ENCODE data around the gene COL9A3.

COL9A3 gene

DNA sequence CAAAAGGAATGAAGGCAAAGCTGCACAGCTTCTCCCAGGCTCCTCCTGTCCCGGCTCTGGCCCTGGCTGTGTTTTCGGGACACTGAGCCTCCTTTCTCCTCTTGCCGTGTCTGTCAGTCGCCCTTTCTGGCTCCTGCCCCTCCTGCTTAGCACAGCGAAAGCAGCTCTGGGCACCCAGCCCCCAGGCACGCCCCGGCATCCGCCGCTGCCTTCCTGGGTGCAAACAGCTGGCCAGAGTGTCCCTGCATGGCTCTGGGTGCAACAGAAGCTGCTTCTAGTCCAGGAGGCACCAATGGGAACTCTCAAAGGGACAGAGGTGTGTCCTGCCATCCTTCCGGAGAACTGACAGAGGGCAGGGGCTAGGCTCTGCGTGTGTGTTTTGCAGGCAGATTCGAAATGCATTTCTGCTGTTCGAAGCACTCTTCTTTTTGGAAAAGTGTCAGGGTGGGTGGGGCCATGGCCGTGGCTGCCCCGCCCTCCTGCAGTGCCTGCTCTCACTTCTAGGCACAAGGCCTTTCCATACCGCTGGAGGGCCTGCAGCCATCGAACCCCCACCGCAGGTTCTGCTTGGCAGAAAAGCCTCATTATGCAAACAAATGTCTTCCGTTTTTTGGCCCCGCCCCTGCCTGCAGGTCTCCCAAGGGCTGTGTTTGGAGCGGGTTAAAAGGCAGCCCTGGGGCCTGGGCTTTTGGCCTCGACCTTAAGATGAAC lies 15.5 kb downstream of the COL9A3 start:
- WGBS, 2 experiments (ENCODE audit: insufficient coverage in 2 of 2), result 65 to 74% methylated on average over 20 to 22 of the region's 22 CpGs
- Histone ChIP-seq H3K27ac (ENCODE audit: low read depth, low read length, severe bottlenecking) (peak overlapping the region; percentile 29), H3K9me3 (ENCODE audit: control insufficient read depth, low read length) (no peaks in the 10 kb centered on the region), H3K36me3 (ENCODE audit: control insufficient read depth, insufficient read depth, low read length) (peaks cover 57% of the 10 kb centered on the region), H3K4me3 (ENCODE audit: extremely low read depth, insufficient read depth, low read length, poor library complexity, severe bottlenecking) (no peak overlapping the region), H3K4me1 (ENCODE audit: control insufficient read depth, insufficient read depth, low read length, poor library complexity, severe bottlenecking) (peaks cover 10% of the 10 kb centered on the region)

DNA sequence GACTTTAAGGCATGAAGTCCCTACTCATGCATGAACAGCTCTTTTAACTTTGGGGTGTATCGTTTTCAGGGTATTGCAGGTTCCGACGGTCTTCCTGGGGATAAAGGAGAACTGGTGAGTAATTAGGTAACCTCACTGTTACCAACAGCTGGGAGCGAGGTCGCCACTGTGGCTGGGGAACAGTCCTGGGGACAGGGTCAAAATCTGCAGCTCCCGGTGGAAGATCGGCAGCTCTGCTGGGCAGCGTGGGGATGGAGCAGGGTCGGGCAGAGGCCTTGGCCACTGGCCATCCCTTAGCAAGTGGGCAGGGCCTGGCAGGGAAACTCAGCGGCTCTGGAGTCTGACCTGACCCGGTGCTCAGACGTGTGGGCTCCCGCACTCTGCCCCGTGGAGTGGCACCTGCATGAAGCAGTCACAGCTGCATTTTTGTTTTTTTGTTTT lies 16.1 kb downstream of the COL9A3 start:
- peaks cover 55% of the 10 kb centered on the region for H3K36me3 ChIP-seq (ENCODE audit: control insufficient read depth, insufficient read depth, low read length)
- H3K4me1 ChIP-seq (ENCODE audit: control insufficient read depth, insufficient read depth, low read length, poor library complexity, severe bottlenecking), result peaks cover 10% of the 10 kb centered on the region
- WGBS, 2 experiments (ENCODE audit: insufficient coverage in 2 of 2), result 88 to 95% methylated on average over 11 to 14 of the region's 14 CpGs
- no peaks in the 10 kb centered on the region for H3K9me3 ChIP-seq (ENCODE audit: control insufficient read depth, low read length)
- no peak overlapping the region for H3K4me3 ChIP-seq (ENCODE audit: extremely low read depth, insufficient read depth, low read length, poor library complexity, severe bottlenecking)
- no peak overlapping the region for H3K27ac ChIP-seq (ENCODE audit: low read depth, low read length, severe bottlenecking)

GRCh38 chr20:62834967-62835730 lies 18.3 kb downstream of the COL9A3 start:
- no peak overlapping the region for H3K27ac ChIP-seq (ENCODE audit: low read depth, low read length, severe bottlenecking)
- no peak overlapping the region for H3K4me3 ChIP-seq (ENCODE audit: extremely low read depth, insufficient read depth, low read length, poor library complexity, severe bottlenecking)
- WGBS, 2 experiments (ENCODE audit: insufficient coverage in 2 of 2), result 97% methylated on average over 20 to 22 of the region's 24 CpGs
- peaks cover 51% of the 10 kb centered on the region for H3K36me3 ChIP-seq (ENCODE audit: control insufficient read depth, insufficient read depth, low read length)
- no peaks in the 10 kb centered on the region for H3K9me3 ChIP-seq (ENCODE audit: control insufficient read depth, low read length)
- peaks cover 10% of the 10 kb centered on the region for H3K4me1 ChIP-seq (ENCODE audit: control insufficient read depth, insufficient read depth, low read length, poor library complexity, severe bottlenecking)

- Histone ChIP-seq H3K36me3 (ENCODE audit: control insufficient read depth, insufficient read depth, low read length) (peaks cover 52% of the 10 kb centered on the region), H3K9me3 (ENCODE audit: control insufficient read depth, low read length) (no peaks in the 10 kb centered on the region), H3K27ac (ENCODE audit: low read depth, low read length, severe bottlenecking) (no peak overlapping the region), H3K4me1 (ENCODE audit: control insufficient read depth, insufficient read depth, low read length, poor library complexity, severe bottlenecking) (peaks cover 10% of the 10 kb centered on the region), H3K4me3 (ENCODE audit: extremely low read depth, insufficient read depth, low read length, poor library complexity, severe bottlenecking) (no peak overlapping the region)
- WGBS, 2 experiments (ENCODE audit: insufficient coverage in 2 of 2), result 91% methylated on average over 37 to 51 of the region's 52 CpGs
Observed at GRCh38 chr20:62835931-62836861, 19.3 kb downstream of the COL9A3 start.

DNA sequence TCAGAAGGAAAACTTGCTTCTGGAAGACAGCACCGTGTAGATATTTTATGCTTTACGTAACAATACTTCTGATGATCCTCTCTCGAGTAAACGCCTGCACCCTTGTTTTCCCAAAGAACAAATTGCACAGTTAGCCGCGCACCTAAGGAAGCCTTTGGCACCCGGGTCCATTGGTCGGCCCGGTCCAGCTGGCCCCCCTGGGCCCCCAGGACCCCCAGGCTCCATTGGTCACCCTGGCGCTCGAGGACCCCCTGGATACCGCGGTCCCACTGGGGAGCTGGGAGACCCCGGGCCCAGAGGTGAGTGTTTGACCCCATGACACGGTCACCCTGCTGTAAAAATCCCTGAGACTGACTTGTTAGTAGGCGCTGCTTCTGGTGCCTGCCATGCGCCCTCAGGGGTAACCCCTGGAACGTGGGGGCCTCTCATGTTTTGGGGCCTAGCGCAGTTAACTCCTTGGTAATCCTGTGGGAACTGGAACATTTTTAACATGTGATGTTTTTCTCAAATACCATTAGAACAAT lies 20.2 kb downstream of the COL9A3 start:
- H3K4me3 ChIP-seq (ENCODE audit: extremely low read depth, insufficient read depth, low read length, poor library complexity, severe bottlenecking), result no peak overlapping the region
- H3K9me3 ChIP-seq (ENCODE audit: control insufficient read depth, low read length), result no peaks in the 10 kb centered on the region
- H3K4me1 ChIP-seq (ENCODE audit: control insufficient read depth, insufficient read depth, low read length, poor library complexity, severe bottlenecking), result peaks cover 3% of the 10 kb centered on the region
- no peak overlapping the region for H3K27ac ChIP-seq (ENCODE audit: low read depth, low read length, severe bottlenecking)
- 96 to 97% methylated on average over 18 to 19 of the region's 19 CpGs for WGBS, 2 experiments (ENCODE audit: insufficient coverage in 2 of 2)
- H3K36me3 ChIP-seq (ENCODE audit: control insufficient read depth, insufficient read depth, low read length), result peaks cover 48% of the 10 kb centered on the region

GRCh38 chr20:62837790-62838127 lies 20.9 kb downstream of the COL9A3 start:
- H3K4me3 ChIP-seq (ENCODE audit: extremely low read depth, insufficient read depth, low read length, poor library complexity, severe bottlenecking), result no peak overlapping the region
- no peaks in the 10 kb centered on the region for H3K9me3 ChIP-seq (ENCODE audit: control insufficient read depth, low read length)
- no peak overlapping the region for H3K27ac ChIP-seq (ENCODE audit: low read depth, low read length, severe bottlenecking)
- peaks cover 40% of the 10 kb centered on the region for H3K36me3 ChIP-seq (ENCODE audit: control insufficient read depth, insufficient read depth, low read length)
- H3K4me1 ChIP-seq (ENCODE audit: control insufficient read depth, insufficient read depth, low read length, poor library complexity, severe bottlenecking), result no peaks in the 10 kb centered on the region
- WGBS, 2 experiments (ENCODE audit: insufficient coverage in 2 of 2), result 92 to 98% methylated on average over 6 of the region's 8 CpGs

DNA sequence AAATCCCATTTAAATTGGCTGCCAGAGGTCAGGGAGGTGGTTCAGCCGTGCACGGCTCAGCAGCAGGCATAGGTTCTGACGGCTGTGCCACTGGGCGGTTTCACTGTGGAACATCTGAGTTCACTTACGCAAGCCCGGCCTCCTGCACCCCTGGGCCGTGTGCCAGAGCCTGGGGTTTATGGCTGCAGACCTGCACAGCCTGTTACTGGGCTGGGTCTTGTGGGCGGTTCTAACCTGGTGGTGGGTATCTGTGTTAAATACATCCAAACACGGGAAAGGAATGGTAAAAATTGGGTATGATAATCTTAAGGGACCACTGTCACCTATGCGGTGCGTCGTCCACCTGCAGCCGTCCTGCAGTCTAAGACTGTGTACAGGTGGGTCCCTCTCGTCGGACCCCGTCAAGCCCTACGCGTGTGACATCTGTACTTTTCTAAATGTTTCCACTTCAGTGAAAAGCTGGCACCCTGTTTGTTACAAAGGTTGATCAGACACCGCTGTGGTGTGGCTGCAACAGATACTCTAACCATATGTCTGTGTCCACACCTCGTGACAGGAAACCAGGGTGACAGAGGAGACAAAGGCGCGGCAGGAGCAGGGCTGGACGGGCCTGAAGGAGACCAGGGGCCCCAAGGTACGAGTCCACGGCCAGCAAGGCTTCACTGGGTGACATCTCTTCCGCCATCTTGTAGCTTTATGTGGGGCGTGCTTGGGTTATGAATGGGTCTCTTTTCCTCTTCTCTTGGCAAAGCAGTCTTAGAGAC lies 21.5 kb downstream of the COL9A3 start:
- no peak overlapping the region for H3K27ac ChIP-seq (ENCODE audit: low read depth, low read length, severe bottlenecking)
- H3K4me3 ChIP-seq (ENCODE audit: extremely low read depth, insufficient read depth, low read length, poor library complexity, severe bottlenecking), result no peak overlapping the region
- no peaks in the 10 kb centered on the region for H3K9me3 ChIP-seq (ENCODE audit: control insufficient read depth, low read length)
- 92 to 99% methylated on average over 19 to 26 of the region's 27 CpGs for WGBS, 2 experiments (ENCODE audit: insufficient coverage in 2 of 2)
- peaks cover 37% of the 10 kb centered on the region for H3K36me3 ChIP-seq (ENCODE audit: control insufficient read depth, insufficient read depth, low read length)
- no peaks in the 10 kb centered on the region for H3K4me1 ChIP-seq (ENCODE audit: control insufficient read depth, insufficient read depth, low read length, poor library complexity, severe bottlenecking)

DNA sequence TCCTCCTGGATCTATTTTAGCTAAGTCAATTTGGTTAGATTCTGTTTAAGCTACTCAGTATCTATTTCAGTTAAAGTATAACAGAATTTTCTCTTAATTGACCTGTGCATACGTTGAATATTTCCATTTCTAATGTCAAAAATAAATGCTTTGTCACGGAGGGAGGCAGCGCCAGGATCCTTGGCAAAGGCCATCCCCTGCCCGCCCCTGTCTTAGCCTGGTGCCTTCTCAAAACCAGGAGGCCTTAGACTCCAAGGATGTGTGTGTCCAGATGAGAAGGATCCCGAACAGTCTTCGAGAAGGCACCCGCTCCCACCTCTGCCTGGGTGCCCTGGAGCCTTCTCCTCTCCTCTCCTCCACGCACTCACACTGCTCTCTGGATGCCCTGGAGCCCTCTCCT lies 22.4 kb downstream of the COL9A3 start:
- Histone ChIP-seq H3K36me3 (ENCODE audit: control insufficient read depth, insufficient read depth, low read length) (peaks cover 37% of the 10 kb centered on the region), H3K9me3 (ENCODE audit: control insufficient read depth, low read length) (no peaks in the 10 kb centered on the region), H3K4me1 (ENCODE audit: control insufficient read depth, insufficient read depth, low read length, poor library complexity, severe bottlenecking) (no peaks in the 10 kb centered on the region), H3K27ac (ENCODE audit: low read depth, low read length, severe bottlenecking) (no peak overlapping the region), H3K4me3 (ENCODE audit: extremely low read depth, insufficient read depth, low read length, poor library complexity, severe bottlenecking) (no peak overlapping the region)
- 95 to 100% methylated on average over 8 of the region's 8 CpGs for WGBS, 2 experiments (ENCODE audit: insufficient coverage in 2 of 2)

- 91 to 97% methylated on average over 6 to 11 of the region's 11 CpGs for WGBS, 2 experiments (ENCODE audit: insufficient coverage in 2 of 2)
- Histone ChIP-seq H3K27ac (ENCODE audit: low read depth, low read length, severe bottlenecking) (no peak overlapping the region), H3K4me1 (ENCODE audit: control insufficient read depth, insufficient read depth, low read length, poor library complexity, severe bottlenecking) (no peaks in the 10 kb centered on the region), H3K36me3 (ENCODE audit: control insufficient read depth, insufficient read depth, low read length) (peaks cover 37% of the 10 kb centered on the region), H3K4me3 (ENCODE audit: extremely low read depth, insufficient read depth, low read length, poor library complexity, severe bottlenecking) (no peak overlapping the region), H3K9me3 (ENCODE audit: control insufficient read depth, low read length) (no peaks in the 10 kb centered on the region)
Observed at GRCh38 chr20:62839816-62840215, 23.0 kb downstream of the COL9A3 start.
